ENCODE results near the gene CELF2.
"Not testable (repeated sequence)": the region's sequence is repeated elsewhere in the genome, so short reads cannot be mapped to it uniquely, and the experiment has no call there.

The CELF2 gene

DNA sequence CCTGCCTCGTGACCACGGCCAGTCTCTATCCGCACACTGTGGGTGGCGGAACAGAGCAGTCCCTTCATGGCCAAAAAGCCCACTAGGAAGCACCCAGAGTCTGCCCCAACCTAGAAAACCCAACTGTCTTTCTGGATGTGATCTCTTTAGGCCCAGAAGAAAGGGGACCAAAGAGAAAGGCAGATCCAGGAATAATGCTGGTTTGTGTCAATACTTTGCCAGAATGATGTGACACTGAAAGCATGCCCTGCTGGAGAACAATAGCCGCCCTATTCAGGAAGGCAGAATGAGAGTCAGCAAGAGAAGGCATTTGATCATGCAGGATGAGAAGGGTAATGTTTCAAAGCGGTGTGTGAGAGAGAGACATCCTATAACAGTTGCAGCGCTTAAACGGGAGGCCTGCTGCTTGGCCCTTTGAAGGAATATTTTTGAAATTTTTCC, 319.1 kb downstream of the CELF2 start:
- no peak for DNase-seq

DNA sequence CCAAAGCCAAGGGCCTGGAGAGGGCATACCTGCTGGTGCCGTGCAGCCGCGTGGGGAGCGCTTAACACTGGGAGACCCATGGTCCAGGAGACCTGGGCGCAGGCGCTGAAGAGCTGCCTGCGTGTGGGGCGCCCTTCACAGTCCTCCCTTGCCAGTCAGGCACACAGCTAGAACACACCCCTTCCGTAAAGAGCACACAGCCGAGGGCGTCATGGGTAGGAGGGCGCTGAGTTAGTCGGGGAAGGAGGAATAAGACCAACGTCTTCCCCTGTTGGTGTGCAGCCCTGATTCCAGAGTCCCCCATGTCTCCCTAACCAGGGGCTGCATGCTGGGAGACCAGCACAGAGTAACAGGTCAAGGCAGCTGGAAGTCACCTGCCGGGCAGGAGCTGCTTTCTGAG, 319.8 kb downstream of the CELF2 start:
- DNase-seq = no peak

DNA sequence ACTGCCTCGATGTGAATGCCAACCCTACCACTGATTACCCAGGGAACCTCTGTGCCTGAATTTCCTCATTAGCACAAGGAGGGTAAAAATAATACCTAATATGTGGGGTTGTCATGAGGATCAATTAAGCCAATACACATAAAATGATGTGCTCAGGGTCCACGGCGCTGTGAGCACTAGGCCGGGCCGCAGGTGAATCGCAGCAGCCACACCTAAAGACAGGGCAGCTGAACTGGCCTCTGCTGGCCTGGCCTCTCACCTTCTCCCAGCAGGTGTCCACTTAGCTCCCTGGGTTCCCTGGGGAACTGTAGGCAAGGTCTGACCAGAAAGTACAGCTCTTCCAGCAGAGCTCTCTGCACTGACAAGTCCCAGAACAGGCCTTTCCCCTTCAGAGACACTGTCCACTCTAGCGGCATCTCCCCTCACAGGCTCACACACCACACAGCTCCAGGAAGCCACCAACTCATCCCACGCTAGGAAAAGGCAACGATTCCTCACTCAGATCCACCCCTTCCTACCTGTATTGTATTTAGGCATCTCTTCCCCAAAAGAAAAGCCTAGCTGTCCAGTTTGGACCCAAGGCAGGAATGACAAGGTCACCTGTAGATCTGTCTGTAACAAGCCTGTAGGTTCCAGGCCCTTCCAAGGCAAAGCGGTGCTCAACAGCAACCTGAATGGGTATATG, 320.6 kb downstream of the CELF2 start:
- DNase-seq = no peak

DNA sequence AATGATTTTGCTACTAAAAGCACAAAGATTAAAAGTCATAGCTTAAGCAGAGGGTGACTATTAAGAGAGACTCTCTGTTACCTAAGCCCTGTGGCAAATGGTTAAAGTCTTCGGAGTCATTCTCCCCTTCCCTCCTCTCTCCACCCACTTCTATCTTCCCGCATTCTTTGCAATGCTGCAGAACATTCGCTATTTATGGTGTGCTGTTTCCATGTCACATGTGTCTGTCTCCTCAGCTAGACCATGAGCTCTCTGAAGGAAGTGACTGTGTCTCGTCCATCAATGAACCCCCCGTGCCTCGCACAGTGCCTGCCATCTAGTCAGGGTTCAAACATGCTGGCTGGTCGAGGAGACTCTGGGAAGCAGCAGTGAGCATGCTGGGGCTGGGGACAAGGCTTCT, 321.3 kb downstream of the CELF2 start:
- DNase-seq = no peak

DNA sequence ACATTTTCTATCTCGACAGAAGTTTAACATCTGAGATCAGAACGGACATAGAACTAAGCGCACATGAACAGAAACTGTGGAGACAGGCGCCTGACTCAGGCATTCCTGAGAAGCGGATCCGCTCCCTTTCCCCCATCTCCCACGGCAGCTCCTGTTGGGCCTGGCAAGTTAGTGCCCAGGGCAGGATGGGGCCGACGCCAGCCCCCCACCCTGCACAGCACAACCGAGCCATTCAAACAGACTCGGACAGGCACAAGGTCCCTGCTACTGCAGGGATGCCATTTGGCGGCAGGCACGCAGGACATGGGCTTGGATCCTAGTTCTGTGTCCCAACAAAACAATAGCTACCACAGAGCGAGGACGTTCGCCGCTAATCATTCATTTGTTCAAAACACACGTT, 322.0 kb downstream of the CELF2 start:
- DNase-seq = no peak

DNA sequence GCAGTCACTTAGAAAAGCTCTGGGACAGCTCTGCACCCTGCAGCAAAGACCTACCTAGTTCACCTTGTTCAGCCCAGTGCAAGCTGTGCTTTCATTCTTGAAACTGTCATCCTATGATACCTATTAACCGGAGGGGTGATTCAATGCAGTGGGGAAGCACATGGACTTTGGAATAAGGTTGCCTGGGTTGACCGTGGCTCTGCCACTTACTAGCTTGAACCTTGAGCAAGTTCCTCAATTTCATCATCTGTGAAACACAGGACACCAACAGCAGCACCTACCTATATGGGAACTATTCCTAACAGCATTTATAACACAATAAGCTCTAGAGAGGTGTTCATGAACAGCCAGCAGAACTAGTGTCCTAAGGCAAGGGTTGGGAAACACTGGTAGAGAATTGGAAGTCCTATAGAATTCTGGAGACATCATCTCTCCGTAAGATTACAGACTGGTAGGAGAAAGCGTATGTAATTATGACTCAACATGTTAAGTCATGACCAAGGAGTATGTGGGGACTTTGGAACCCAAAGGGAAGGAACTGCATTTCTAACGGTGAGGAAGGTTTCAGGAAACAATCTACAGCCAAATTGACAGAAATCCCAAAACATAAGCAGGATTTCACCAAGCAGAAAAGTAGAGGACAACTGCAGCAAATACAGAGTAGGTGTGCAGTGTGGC, 323.8 kb downstream of the CELF2 start:
- DNase-seq = no peak

DNA sequence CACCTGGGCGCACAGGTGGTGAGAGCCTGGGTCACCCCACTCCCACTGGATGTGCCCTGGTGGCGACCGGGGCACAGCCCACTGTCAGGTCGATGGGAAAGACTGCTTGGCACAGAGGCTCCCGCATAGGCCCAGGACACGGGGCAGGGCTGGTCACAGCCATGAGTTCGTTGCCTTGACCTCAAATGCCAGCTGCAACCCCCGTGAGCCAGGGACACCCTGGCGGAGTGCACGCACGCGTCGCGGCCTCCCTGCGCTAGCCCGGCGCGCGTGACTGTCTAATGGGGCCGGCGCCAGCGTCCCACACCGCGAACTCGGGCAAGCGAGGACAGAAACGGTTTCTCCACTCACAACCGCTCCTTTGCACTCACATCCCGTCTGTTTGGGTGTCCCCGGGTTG, 326.4 kb downstream of the CELF2 start:
- no peak for DNase-seq

DNA sequence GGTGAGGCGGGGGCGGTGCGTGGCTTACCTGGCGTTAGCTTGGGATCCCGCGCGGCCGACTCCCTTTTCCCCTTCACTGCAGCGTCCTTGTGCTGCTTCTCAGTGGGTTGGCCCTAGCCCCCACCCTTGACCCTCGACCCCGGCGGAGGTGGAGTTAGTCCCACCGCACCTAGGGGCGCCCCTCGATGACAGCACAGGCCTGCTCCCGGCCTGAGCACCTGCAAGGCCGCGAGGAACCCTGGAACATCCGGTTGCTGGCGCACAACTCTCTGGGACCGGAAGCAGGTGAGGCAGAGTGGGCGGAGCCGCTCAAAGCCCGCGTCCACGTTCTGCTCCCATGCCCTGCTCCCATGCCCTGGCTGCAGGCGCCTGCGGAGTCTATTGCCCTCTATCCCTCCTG, 326.9 kb downstream of the CELF2 start:
- no peak for DNase-seq

DNA sequence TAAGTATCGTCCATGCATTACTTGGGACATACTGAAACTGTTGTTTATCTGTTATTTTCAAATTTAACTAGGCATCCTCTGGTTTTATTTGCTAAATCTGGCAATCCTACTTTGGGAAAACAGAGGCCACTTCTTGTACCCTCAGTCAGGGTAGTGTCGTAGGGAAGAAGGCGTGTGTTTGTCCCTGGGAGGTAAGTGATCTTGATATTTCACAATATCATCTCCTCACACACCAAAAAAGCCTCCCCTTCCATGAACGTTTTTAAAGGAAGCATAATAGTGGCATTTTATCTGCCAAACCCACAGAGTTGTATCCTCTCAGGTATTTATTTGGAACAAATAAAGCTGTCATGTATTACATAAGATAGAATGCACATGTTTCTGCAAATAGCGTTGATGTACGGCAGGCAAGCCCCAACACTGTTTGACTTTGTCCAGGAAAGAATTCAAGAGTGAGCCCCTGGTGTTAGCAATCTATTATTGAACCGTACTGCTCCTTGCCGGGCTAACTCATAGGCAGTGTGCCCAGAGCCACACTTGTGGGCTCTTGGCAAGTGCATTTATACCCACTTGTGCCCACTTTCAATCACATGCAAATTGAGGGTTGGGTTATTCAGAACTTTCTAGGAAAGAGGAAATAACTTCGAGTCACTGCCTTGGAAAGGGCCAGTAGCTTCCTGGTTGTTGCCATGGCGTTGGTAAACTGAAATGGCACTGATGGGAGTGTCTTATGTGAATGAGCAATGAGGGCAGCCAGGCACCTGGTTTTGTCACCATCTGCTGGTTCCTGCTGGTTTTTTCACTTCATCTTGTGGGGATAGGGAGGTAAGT, 327.8 kb downstream of the CELF2 start:
- DNase-seq = no peak

DNA sequence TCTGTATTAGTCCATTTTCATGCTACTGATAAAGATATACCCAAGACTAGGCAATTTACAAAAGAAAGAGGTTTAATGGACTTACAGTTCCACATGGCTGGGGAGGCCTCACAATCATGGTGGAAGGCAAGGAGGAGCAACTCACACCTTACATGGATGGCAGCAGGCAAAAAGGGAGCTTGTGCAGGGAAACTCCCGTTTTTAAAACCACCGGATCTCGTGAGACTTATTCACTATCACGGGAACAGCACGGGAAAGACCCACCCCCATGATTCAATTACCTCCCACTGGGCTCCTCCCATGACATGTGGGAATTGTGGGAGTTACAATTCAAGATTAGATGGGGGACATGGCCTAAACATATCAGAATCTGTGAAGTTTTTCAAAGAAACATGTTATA, 329.9 kb downstream of the CELF2 start:
- DNase-seq = not testable (repeated sequence)

DNA sequence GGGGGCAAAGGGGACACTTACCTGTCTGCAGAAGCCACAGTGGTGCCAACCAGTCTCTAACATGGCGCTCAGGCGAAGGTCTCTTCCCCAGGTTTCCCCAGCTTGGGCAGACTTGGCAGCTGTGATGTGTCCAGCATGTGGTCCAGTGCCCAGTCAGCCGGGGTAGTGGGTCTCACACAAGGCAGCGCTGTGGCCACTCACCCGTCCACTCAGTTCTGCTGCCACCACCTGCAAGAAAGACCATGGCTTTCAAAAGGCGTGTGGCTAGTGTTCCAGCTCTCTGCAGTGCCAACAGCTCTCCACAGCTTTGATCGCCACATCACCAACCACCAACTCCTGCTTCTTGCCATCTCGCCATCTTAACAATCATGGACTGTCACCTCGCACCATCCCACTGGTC, 334.1 kb downstream of the CELF2 start:
- no peak for DNase-seq

DNA sequence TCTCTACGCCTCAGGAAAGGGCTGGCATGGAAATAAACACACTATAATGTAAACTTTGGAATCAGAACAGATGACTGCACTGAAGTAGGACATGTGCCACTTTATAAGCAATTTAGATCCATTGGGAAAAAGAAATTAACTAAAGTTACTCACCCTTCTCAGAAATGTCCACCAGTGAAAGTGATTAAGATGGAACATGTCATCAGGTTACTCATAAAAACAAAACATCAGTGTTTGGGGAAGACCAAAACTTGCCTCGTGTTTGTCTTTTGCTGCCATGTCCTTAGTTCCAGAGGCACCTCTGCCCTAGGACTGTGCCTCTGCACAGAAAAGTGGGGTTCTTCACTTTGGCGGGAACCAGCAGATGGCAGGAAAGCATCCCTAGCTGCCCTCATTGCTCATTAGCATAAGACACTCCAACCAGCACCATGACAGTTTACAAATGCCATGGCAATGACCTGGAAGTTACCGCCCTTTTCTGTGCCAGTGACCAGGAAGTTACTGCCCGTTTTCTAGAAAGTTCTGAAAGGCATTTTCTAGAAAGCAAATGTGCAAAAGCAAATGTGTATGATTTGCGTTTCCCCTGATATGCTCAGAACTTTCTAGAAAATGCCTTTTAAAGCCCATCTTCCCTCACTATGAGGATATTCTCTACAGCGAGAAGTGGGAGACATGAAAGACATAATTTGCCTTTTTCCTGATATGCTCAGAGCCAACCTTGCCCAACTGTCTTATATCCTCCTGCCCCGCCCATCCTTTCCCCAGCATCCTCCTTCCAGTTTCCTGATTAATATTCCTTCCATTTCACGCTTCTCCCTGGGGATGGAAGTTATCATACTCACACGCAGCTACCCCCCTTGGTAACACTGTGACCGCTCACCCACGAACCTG, 335.6 kb downstream of the CELF2 start:
- DNase-seq = no peak

DNA sequence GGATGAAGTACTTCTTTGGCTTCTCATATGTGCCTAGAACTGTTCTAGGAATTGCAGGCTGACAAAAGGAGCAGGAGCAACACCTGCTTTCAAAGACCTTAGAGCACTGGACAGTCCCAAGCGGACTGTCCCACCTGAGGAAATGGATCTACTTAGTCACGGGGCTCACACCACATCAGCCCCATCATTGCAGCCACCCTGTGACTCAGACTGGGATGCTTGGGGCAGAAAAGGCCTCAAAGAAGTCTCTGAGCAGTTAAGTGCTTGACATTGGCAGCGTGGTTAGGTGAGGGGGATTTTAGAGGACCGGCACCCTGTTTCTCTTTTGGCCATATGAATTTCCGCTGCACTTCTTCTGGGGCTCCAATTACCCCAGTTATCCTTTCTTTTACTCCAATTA, 337.2 kb downstream of the CELF2 start:
- DNase-seq = no peak

DNA sequence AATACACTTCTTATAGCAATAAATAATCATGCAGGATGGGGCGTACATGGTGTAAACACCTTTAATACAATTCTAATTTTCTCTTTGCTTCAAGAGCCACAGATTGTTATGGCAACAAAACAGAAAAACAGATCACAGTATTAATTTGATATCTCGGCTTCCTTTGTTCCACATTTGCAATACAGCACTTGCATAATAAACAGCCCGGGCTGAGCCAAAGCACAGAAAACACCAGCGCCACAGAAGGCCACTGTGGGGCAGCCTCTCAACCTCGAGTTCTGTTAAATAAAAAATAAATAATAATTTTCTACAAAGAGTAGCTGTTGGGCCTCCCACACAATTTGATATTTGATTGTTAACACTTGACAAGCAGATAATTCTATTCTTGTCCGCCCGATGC, 337.9 kb downstream of the CELF2 start:
- no peak for DNase-seq

DNA sequence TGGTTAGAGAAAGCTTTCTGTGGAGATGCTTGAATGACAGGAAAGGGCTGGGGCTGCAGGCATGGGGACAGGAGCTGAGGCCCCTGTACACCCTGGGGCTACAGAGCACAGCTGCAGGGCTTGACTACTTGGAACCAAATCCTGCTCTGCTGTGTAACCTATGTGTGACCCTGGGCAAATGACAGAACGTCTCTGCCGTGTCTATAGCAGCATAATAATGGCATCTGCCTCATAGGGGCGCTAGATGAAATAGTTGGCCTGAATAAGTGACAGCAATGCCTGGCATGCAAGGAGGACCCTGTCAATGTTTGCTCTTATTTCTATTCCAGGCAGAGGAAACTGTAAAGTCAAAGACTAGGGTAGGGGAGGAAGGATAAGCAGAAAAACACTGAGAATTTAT, 339.8 kb downstream of the CELF2 start:
- no peak for DNase-seq

DNA sequence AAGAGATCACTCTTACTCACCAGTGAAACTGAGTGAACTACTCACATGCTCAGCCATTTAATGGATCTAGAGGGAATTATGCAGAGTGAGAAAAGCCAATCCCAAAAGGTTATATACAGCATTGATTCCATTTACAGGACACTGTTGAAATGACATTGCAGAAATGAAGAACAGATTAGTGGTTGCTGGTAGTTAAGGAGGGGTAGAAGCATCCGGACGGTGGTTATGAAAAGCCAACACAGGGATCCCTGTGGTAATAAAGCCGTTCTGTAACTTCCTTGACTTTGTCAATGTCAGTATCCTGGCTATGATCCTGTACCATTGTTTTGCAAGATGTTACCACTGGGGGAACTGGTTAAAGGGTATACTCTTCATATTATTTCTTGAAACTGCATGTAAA, 340.3 kb downstream of the CELF2 start:
- no peak for DNase-seq

DNA sequence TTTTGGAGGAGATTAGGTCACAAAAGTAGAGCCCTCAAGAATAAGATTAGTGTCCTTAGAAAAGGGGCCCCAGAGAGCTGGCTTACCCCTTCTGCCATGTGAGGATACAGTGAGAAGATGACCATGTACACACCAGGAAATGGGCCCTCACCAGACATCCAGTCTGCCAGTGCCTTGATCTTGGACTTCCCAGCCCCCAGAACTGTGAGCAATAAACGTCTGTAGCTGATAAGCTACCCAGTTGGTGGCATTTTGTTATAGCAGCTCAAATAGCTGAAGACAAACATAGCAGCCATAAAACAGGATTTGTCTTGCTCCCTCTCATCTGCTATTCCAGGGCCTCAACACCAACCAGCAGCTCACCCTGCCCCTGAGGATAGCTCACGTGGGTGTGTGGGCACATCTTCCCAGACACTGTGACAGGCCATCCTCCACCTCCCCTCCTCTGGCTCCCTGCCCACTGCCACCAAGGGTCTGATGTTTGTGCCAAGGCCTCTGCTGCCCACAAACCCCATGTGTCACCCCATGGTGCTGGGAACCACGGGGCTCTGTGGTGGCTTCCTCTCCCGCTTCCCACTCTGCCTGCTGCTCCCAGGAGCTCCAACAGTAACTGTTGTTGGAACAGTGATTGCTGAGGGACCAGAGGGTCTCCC, 341.4 kb downstream of the CELF2 start:
- DNase-seq = no peak

DNA sequence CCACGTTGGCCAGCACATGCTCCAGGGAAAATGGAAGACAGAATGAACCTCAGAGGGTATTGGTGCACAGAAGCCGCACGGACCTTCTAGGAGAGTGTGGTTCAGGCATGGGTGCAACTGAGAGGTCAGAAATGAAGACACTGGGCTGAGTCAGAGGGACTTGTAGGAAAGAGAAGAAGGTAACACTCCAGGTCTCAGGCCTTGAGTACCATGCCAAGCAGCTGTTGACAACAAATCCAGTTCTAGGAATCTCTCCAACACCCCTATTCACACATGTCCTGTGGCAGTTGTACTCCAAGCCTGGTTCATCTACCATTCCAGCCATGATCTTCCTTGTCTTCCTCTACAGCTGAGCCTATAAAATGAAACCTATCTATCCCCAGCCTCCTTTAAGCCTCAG, 342.2 kb downstream of the CELF2 start:
- no peak for DNase-seq

DNA sequence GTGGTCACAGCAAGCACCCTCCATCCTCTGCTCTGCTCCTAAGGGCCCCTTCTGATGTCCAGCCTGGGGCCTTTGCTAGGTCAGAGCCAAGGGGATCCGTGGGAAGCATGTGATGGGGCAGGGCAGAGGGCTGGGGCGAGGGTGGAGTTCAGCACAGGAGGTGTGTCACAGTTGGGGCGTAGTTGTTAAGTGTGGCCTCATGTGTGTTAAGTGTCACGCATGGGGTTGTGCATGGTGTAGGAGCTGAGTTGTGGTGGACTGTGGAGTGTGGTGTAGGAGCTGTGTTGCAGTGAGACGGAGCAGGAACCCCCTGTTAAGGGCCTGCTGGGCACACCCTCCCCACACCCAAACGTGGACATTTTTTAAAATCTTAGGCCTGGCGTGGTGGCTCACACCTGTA, 345.8 kb downstream of the CELF2 start:
- no peak for DNase-seq

DNA sequence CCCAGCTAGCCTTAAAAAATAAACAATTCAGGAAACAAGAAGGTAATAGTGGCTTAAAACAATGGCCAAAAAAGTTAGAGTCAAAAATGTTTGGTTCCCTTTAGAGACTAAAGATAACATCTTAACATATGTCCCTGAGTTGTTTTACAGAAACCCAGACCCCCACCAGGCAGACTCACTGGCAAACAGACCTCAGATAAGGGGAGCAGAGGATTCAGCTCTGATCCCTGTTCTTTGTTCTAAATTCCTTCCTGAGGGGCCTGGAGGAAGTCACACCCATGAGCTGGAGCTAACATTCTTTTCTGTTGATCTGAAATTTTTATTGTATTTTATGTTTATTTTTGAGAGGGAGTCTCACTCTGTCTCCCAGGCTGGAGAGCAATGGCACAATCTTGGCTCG, 346.6 kb downstream of the CELF2 start:
- no peak for DNase-seq

DNA sequence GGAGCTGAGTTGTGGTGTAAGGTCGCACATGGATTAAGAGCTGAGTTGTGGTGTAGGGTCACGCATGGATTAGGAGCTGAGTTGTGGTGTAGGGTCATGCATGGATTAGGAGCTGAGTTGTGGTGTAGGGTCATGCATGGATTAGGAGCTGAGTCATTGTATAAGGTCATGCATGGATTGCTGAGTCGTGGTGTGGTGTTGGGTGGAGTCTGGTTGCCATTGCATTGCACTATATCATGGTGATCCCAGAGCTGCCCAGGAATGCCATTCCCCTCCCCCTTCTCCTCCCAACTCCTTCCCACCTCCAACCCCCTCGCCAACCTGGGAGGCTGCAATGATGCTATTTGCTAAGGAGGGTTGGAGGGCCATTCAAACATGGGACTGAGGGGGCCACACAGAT, 349.2 kb downstream of the CELF2 start:
- DNase-seq = not testable (repeated sequence)

DNA sequence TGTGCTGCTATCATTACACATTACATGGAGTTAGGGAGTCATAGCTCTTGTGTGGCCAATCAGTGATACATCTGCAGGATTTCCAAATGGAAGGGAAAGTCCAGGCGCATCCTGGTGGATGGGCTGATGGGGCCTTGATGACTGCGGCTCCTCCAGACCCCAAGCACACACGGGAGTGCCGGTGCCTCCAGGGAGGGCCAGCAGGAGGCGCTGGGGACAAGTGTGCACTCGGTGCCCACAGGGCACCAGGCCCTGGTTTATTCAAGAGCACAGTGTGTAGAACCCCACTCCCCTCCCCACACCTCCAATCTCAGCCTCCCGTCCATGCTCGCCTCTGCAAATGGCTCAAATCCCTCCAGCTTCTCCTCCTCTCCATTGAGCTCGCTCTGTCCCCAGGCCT, 349.8 kb downstream of the CELF2 start:
- no peak for DNase-seq
